Hypothalamus (tissue), 51 donors: ENCODE measurements around the gene MROH9.

Experiments
- DNase-seq, 51 donors: peaks; one replicate each; lab custom pipeline; 2025; lab: John Stamatoyannopoulos, UW

The MROH9 gene

DNA sequence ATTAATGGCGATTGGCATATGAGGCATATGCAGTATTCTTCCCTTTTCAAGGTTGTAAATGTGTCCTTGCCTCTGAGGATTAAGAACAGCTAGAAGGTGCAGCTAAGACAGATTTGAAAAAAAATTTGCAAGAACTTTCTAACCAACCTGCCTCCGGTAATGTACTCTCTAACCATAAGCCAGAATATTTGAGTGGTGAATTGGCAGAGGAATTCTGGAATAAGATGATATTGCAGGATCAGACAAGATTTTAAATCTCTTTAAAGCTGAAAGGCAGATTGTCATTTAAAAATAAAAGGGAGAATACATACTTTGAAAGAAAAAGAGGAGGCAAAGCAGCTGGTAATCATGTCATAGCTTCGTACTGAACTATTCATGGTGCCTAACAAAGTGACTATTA is 29.2 kb downstream of the MROH9 start:
- no peak for DNase-seq

- peak in 4 of 51 donors; percentile 2 to 27 (median 7) for DNase-seq
These were observed 31.9 kb downstream of the MROH9 start for GRCh38 chr1:170967042-170967910.

DNA sequence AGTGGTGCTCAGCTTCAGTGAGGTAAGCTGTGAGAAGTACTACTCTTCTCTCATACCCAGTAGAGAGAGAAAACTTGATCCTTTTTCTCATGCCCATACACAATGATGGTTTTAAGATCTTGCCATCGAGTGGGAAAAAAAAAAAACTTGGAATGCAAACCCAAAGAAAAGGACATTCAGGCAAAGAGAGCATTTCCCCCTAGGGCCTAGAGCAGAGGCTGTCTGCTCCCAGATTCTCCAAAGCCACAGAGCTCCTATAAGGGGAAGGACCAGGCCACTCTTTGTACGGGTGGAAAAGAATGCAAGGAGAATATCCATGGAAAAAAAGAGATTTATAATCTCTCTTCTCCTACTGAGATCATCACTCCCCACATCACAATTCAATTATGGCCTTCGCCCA is 34.9 kb downstream of the MROH9 start:
- no peak for DNase-seq

DNA sequence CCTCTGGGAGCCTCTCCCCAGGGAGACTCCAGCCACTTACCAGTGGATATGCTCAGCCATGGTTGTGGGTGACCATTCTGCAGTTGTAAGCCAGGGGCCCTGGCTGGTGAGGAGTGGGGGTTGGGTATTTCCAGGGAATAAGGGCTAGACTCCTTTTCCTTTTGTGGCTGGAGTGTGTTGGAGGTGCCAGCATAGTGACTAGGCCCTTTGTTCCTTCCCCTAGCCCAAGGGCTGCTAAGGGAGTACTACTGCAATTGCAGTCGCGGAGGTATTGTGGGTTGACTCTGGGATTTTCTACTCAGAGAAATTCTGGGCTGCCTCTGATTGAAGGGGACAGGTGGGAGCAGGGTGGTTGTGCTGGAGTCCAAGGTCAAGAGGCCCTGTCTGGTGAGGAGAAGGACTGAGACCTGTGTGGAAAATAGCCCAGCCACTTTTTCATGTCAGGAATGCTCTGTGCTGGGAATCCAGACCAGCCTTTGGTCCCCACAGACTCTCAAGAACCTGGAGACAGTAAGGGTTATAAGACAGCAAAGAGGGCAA is 43.1 kb downstream of the MROH9 start:
- DNase-seq, result no peak

DNA sequence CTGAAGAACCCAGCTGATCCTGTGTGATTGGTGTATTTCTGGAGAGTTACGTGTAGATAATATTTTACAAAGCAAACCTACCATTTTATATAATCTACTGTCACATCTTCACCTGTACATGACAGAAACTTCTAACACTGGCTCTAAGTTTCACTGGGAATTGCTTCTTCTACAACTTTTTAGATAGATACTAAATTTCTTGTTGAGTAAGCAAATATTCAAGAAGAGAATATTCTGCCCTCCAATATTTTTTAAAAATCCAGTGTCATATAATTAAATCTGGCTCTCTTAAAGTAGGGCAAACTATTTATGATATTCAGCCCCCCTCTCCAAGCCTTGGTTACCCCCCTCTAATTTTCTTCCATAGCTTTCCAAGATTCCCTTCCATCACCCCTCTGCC is 50.1 kb downstream of the MROH9 start:
- no peak for DNase-seq

- no peak for DNase-seq
These were observed 51.6 kb downstream of the MROH9 start for GRCh38 chr1:170986901-170987300.

DNA sequence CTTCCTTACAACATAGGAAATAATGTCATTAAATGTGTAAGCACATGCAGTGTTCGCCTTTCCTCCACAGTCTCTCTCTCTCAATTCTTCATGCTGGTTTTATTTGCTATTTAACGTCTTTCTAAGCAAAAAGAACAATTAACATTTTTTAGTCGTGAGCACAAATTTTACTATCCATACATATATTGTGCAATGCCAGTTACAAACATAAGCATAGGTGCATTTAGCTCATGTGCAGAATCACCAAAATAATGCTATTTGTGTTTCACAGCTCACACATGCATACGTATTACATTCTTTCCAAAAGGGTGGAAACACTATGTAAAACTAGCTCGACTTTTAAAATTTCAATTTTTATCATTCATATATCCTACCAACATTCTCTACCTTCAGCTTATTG is 52.1 kb downstream of the MROH9 start:
- DNase-seq, result no peak

DNA sequence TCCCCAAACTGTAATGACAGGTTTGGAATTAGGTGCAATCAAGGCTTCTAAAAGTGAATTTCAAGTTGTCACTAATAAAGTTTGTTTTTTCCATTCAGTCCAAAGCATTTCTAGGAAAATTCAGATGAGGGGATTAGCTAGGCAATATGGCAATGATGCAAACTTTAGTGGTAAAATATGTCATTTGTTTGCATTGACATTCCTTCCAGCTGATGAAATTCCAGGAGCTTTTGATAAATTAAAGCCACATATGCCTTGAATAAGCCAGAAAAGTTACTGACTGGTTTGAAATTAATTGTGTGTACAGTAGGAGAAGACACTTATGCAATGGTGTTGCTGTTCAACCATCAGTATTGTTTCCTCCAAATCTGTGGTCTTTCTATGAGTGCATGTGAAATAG is 57.8 kb downstream of the MROH9 start:
- no peak for DNase-seq

DNA sequence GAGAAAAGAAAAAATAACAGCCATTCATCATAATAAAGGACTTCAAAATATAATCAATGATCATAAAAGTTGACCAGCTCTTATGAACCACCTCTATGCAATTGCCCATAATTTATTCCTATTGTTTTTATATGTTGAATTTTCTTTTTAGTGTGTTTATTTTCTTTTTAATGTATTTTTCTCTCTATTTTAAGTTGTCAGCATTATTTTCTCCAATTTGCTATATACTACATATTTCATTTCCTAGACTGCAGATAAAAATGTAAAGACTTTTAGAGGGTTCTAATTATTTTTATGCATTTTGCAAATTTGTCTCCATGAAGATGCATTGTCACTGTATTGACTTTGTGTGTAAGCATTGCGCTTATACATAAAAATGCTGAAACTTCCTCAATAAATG is 58.4 kb downstream of the MROH9 start:
- no peak for DNase-seq

DNA sequence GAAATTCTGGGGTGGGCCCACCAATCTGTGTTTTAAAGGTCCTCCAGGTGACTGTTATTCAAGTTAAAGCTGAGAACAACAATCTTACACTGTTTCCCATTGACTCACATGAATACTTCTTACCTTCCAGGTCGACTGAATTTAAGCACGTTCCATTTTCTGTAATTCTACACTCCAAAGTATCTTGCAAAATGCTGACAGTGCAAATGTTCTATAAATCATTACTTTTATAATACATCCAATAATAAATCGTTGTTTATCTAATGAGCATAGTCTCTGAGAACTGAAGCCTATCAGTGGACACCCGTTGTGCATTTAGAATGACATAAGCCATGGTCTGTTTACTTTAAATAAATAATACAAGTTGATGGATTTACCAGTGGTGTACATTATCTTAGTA is 79.5 kb downstream of the MROH9 start:
- DNase-seq, result no peak

DNA sequence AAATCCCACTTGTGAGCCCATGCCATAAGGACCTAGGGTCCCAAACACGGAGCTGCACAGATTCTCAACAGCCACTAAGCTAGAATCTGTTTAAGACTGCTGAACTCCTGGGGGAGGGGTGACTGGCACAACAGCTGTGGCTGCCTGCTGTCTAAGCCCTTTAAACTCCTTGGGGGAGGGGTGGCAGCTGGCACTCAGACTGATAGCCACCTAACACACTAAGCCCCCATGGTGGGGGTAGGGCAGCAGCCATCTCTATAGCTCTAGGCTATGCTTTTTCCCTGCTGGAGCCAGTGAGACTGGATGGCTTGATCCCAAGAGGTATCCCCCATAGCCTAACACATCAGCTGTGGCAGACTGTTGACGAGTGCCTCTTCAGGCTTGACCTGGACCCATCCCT is 82.1 kb downstream of the MROH9 start:
- no peak for DNase-seq

GRCh38 chr1:171019971-171020370 is 84.6 kb downstream of the MROH9 start:
- DNase-seq, result peak in 1 of 51 donors; percentile 6

GRCh38 chr1:171032822-171033702 is 97.7 kb downstream of the MROH9 start:
- DNase-seq, result no peak

- DNase-seq, result no peak
These were observed 102.3 kb downstream of the MROH9 start for GRCh38 chr1:171037626-171038025.

DNA sequence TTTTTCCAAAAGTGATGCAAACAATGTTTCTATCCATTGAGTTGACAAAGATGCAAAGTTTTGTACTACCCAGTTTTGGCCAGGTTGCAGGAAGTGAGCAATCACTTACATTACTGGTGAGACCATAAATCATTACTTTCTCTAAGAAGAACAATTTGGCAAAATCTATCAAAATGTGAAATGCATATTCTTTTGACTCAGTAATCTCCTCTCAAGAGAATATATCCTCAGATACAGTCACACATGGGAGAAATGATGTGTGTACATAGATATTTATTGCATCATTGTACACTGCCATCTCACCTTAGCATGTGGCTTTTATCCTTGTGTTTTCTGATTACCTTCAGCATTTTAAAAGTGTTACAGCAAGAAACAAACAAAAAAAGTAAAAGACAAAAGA is 103.0 kb downstream of the MROH9 start:
- DNase-seq, result no peak

DNA sequence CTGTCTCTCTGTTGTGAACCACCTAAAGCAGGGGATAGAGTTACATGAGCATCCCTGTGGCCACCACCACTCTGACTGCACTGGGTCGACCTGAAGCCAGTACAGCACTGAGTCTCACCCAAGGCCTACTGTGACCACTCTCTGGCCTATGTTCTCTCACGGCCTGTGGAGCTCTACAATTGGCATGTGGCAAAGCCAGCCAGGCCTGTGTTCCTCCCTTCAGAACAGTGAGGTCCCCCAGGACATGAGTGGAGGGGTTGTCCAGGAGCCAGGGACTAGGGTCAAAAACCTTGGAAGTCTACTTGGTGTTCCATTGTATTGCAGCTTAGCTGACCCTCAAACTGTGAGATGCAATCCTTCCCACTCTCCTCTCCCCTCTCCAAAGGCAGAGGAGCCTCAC is 112.7 kb downstream of the MROH9 start:
- DNase-seq, result no peak

- no peak for DNase-seq
These were observed 117.6 kb downstream of the MROH9 start for GRCh38 chr1:171052977-171053376.

DNA sequence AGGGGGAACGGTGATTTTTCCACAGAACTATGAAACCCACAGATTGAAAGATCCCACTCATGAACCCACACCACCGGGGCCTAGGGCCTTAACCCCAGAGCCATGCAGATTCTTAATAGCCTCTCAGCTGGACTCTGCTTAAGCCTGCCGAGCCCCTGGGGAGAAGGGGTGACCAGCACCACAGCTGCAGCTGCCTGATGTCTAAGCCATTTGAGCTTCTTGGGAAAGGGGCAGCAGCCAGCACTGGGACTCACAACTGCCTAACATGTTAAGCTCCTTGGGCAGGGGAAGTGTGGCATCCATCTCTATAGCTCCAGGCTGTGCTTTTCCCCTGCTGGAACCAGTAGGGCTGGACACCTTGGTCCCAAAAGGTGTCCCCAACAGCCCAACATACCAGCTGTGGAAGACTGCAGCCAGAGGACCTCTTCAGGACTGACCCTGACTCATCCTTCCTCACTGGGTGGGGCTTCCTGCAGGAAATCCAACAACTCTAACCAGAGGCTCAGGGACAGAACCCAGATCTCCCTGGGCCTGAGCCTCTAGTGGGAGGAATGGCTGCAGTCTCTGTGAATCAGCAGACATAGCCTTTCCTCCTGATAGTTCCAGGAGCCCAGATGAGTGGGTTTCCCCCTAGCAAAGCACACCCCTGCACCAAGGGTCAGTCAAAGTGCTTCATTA is 120.8 kb downstream of the MROH9 start:
- DNase-seq, result no peak

- no peak for DNase-seq
These were observed 126.2 kb downstream of the MROH9 start for GRCh38 chr1:171061425-171062143.

- no peak for DNase-seq
These were observed 127.6 kb downstream of the MROH9 start for GRCh38 chr1:171062902-171063301.
